ENCODE results near the gene CCL11. TPM values are rescaled to one million over a fixed set of nuclear protein-coding genes. Genes with fewer than 3 reads are reported as not detected.

Gene CCL11
- total RNA-seq, 4 donors from 2014 or later, result not detected

- DNase-seq (ENCODE audit: low spot score in 2 of 2), result peak in 1 of 2 donors; percentile 31
- intact Hi-C loops (cut with DNase I; ENCODE audit: low total_unique reads), result no loop called here
- TF ChIP-seq CTCF (IDR thresholded peaks at IDR 0.05) (no peak), POLR2A (IDR thresholded peaks at IDR 0.05) (no peak)
- no peak overlapping the region for H3K4me3 ChIP-seq (ENCODE audit: low read depth, poor library complexity, severe bottlenecking)
- WGBS, 2 donors, result 83 to 87% methylated on average over 2 of the region's 2 CpGs
These were observed 13.5 kb downstream of the CCL11 start for GRCh38 chr17:34299027-34299426.

DNA sequence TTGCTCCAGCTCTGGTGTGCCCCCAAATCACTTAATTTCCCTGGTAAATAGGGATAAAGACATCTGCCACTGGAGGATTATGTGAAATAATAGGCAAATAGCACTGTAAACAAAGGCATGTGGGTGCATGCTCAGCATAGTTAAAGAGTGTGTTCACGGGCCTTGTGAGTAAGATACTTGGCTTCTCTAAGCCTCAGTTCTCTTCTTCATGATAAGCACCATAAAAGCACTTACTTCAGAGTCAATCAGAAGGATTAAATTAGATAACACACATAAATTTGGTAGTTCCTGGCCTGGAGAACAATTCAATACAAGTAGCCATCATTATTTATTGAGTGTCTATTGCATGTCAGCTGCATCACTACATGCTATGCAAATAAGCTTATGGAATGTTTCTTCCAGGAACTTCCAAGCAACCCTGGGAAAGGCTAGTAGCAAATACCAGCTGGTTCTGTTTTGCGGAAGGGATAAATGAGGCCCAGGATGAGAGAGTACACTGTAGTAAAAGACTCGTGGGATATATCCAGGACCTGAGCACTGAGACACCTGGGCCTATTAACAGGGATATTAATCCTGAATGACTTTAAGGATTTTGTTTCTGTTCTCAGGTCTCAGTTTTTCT lies 14.5 kb downstream of the CCL11 start:
- intact Hi-C loops (cut with DNase I; ENCODE audit: low total_unique reads), result no loop called here
- TF ChIP-seq CTCF (IDR thresholded peaks at IDR 0.05) (no peak), POLR2A (IDR thresholded peaks at IDR 0.05) (no peak)
- WGBS, 2 donors, result 38 to 61% methylated on average over 3 of the region's 3 CpGs
- H3K4me3 ChIP-seq (ENCODE audit: low read depth, poor library complexity, severe bottlenecking), result no peak overlapping the region
- peak in 1 of 2 donors; percentile 20 for DNase-seq (ENCODE audit: low spot score in 2 of 2)

- H3K4me3 ChIP-seq (ENCODE audit: low read depth, poor library complexity, severe bottlenecking), result no peak overlapping the region
- intact Hi-C loops (cut with DNase I; ENCODE audit: low total_unique reads), result no loop called here
- no peak for TF ChIP-seq POLR2A (IDR thresholded peaks at IDR 0.05)
- TF ChIP-seq CTCF (IDR thresholded peaks at IDR 0.05), result no peak
- WGBS, 2 donors, result 33 to 40% methylated on average over 3 of the region's 3 CpGs
- DNase-seq (ENCODE audit: low spot score in 2 of 2), result peak in 1 of 2 donors; percentile 71
These were observed 15.3 kb downstream of the CCL11 start for GRCh38 chr17:34300652-34301370.

DNA sequence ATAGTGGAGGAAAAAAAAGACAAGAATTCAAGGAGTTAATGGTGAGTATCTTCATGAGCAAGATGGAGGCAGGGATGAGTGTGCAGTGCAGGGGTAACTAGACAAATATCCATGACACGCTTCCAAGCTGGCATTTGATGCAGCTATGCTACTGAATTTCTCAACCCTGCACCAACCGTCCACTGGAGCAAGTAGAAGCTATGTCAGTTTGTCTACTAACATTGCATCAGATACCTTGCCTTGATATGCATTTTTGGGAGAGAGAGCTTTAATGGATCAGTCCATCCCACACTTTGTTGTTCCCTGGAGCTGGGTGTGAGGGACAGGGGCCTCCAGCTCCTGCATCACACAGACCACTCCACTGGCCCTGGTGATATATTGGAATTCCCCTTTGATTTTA lies 16.4 kb downstream of the CCL11 start:
- intact Hi-C loops (cut with DNase I; ENCODE audit: low total_unique reads), result no loop called here
- TF ChIP-seq CTCF (IDR thresholded peaks at IDR 0.05), result no peak
- no peak for TF ChIP-seq POLR2A (IDR thresholded peaks at IDR 0.05)
- H3K4me3 ChIP-seq (ENCODE audit: low read depth, poor library complexity, severe bottlenecking), result no peak overlapping the region
- DNase-seq (ENCODE audit: low spot score in 2 of 2), result peak in 1 of 2 donors; percentile 31
- 48 to 95% methylated on average over 2 of the region's 2 CpGs for WGBS, 2 donors

DNA sequence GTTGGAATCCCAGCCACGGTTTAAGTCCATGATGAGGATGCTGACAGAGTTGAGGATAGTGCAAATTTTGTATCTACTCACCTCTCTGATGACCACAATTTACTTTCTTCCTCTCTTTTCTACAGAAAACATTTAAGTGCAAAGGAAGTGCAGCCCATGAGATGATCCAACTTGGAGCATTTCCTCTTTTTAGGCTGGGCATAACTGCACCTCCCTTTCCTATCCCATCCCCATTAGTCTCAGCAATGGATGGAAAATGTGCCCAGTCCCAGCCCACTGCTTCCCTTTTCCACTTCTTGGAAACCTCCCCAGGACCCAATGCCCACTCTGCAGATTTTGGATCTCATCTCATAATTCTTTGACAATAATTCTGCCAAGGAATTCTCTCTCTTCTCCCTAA lies 17.1 kb downstream of the CCL11 start:
- WGBS, 2 donors, result 74 to 90% methylated on average over 1 of the region's 1 CpG
- no peak overlapping the region for H3K4me3 ChIP-seq (ENCODE audit: low read depth, poor library complexity, severe bottlenecking)
- intact Hi-C loops (cut with DNase I; ENCODE audit: low total_unique reads), result no loop called here
- DNase-seq (ENCODE audit: low spot score in 2 of 2), result peak in 1 of 2 donors; percentile 45
- TF ChIP-seq CTCF (IDR thresholded peaks at IDR 0.05) (no peak), POLR2A (IDR thresholded peaks at IDR 0.05) (no peak)
